GM21515 (cell line): ENCODE data around the gene GLG1.
"Not testable (repeated sequence)": the region's sequence is repeated elsewhere in the genome, so short reads cannot be mapped to it uniquely, and the experiment has no call there.

ENCODE experiments used
- ATAC-seq: cut with Tn5 transposase; IDR thresholded peaks from one replicate; pipeline ENCODE4 v1.9.1; 2021; ENCODE audit not compliant: unreplicated experiment

The GLG1 gene

GRCh38 chr16:74575807-74576643 lies 30.9 kb downstream of the GLG1 start:
- ATAC-seq = no peak

GRCh38 chr16:74575175-74575806 lies 31.6 kb downstream of the GLG1 start:
- no peak for ATAC-seq

- no peak for ATAC-seq
Measured at GRCh38 chr16:74574146-74574545, 32.8 kb downstream of the GLG1 start.

- no peak for ATAC-seq
Measured at GRCh38 chr16:74573622-74574021, 33.3 kb downstream of the GLG1 start.

GRCh38 chr16:74570412-74571301 lies 36.3 kb downstream of the GLG1 start:
- no peak for ATAC-seq

GRCh38 chr16:74568961-74569631 lies 37.8 kb downstream of the GLG1 start:
- no peak for ATAC-seq

GRCh38 chr16:74567901-74568300 lies 39.0 kb downstream of the GLG1 start:
- no peak for ATAC-seq

- no peak for ATAC-seq
Measured at GRCh38 chr16:74565378-74565777, 41.5 kb downstream of the GLG1 start.

- no peak for ATAC-seq
Measured at GRCh38 chr16:74564451-74564984, 42.4 kb downstream of the GLG1 start.

- ATAC-seq = no peak
Measured at GRCh38 chr16:74563828-74564263, 43.1 kb downstream of the GLG1 start.

- ATAC-seq = no peak
Measured at GRCh38 chr16:74562117-74562516, 44.8 kb downstream of the GLG1 start.

GRCh38 chr16:74561626-74562025 lies 45.3 kb downstream of the GLG1 start:
- ATAC-seq = no peak

- ATAC-seq = no peak
Measured at GRCh38 chr16:74560912-74561311, 46.0 kb downstream of the GLG1 start.

- no peak for ATAC-seq
Measured at GRCh38 chr16:74558873-74559272, 48.0 kb downstream of the GLG1 start.

GRCh38 chr16:74557275-74557674 lies 49.6 kb downstream of the GLG1 start:
- no peak for ATAC-seq

- ATAC-seq = no peak
Measured at GRCh38 chr16:74556375-74556922, 50.5 kb downstream of the GLG1 start.

GRCh38 chr16:74552357-74552756 lies 54.6 kb downstream of the GLG1 start:
- ATAC-seq = not testable (repeated sequence)

- not testable (repeated sequence) for ATAC-seq
Measured at GRCh38 chr16:74550227-74551019, 56.5 kb downstream of the GLG1 start.

GRCh38 chr16:74546112-74546511 lies 60.8 kb downstream of the GLG1 start:
- not testable (repeated sequence) for ATAC-seq
